Lung (tissue), 12 donors: Measurements from ENCODE around the gene TRIM3. TPM values are rescaled to one million over a fixed set of nuclear protein-coding genes. Genes with fewer than 3 reads are reported as not detected.

Experiments
- ATAC-seq: fragments of 200-7000 bp; cut with Tn5 transposase; one replicate; pipeline ENCODE4 v1.9.1; 2020; ENCODE audit warnings: moderate number of reproducible peaks; ENCODE audit not compliant: insufficient read depth, low FRiP score
- DNase-seq, 3 donors: peaks; one replicate each; pipeline ENCODE4 v3.0.0-alpha.2; 2013 to 2017
- H3K27ac ChIP-seq, 2 donors: one replicate each; pipeline ENCODE4 v1.5.1; 2013; ENCODE audit warnings: mild to moderate bottlenecking in 2 of 2, moderate library complexity in 2 of 2, control low read depth in 1 of 2, inconsistent platforms in 1 of 2, low read depth in 1 of 2, low read length in 1 of 2
- H3K27me3 ChIP-seq, 3 donors: one replicate each; pipeline ENCODE4 v1.5.1; 2013; ENCODE audit warnings: low read length in 2 of 3; ENCODE audit not compliant: control insufficient read depth in 3 of 3, insufficient read depth in 3 of 3
- H3K36me3 ChIP-seq, 4 donors: one replicate each; pipeline ENCODE4 v1.5.1; 2013; ENCODE audit warnings: low read length in 4 of 4, mild to moderate bottlenecking in 1 of 4, moderate library complexity in 1 of 4; ENCODE audit not compliant: control insufficient read depth in 4 of 4, insufficient read depth in 4 of 4
- H3K4me1 ChIP-seq, 5 donors: one replicate each; pipeline ENCODE4 v1.5.1; 2013; ENCODE audit warnings: low read length in 5 of 5, mild to moderate bottlenecking in 2 of 5, moderate library complexity in 1 of 5; ENCODE audit not compliant: control insufficient read depth in 5 of 5, insufficient read depth in 5 of 5
- H3K4me3 ChIP-seq: one replicate; pipeline ENCODE4 v1.5.1; 2013; ENCODE audit warnings: mild to moderate bottlenecking, control low read depth, moderate library complexity
- H3K9ac ChIP-seq, 2 donors: one replicate each; pipeline ENCODE4 v1.5.1; 2013; ENCODE audit warnings: low read length in 2 of 2, control low read depth in 1 of 2; ENCODE audit not compliant: insufficient read depth in 1 of 2
- H3K9me3 ChIP-seq, 4 donors: one replicate each; pipeline ENCODE4 v1.5.1; 2013; ENCODE audit warnings: low read length in 3 of 4, mild to moderate bottlenecking in 1 of 4, moderate library complexity in 1 of 4; ENCODE audit not compliant: control insufficient read depth in 4 of 4, insufficient read depth in 3 of 4
- WGBS, 2 donors: extraction: QIAGEN DNeasy Blood & Tissue Kit; methylation state at CpG; one replicate each; pipeline ENCODE4 v1.1.7; 2013; 5-methylcytosine and 5-hydroxymethylcytosine counted together
- polyA plus RNA-seq, 2 donors: library from polyadenylated mRNA; stranded (reverse); fragments of 200-250 nt; gene quantifications; one replicate each; pipeline ENCODE4 v1.2.1, GENCODE V29; 2013
- total RNA-seq, 2 donors: library from RNA; depleted of rRNA in 1 of 2; stranded (reverse); fragments of >200 nt in 1 of 2; gene quantifications; one replicate each; pipeline ENCODE4 v1.2.1, GENCODE V29; 2014 to 2021
- TF ChIP-seq, protein P1 (sequence below): IDR thresholded peaks from 2 replicates; pipeline ENCODE4 v1.5.1; 2012; ENCODE audit warnings: mild to moderate bottlenecking; ENCODE audit errors: control extremely low read depth, extremely low read depth
- donor health status: control.
- donor health status: control.
- donor health status: Bipolar disorder and iron deficiency.
- donor health status: healthy.
- donor health status: DM: yes; HTN: yes; CAD: no.

Gene TRIM3
- total and polyA plus RNA-seq, 4 donors, result 15.7 to 29.0 (median 22.4) TPM

DNA sequence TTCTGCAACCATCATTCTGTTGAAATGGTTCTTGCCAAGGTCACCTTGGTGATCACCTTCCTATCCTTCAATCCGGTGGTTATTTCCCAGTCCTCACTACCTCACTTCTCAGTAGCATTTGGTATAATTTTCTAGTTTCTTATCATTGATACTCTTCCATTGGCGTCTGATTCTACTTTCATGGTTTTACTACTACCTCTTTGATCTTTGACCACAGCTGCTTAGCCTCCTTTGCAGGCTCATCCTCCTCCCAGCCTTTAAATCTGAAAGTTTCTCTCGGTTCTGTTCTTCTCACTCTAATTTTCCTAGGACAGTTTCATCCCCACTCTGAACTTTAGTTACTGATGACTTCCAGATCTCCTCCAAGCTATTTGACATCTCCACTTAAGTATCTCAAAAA, 12.5 kb upstream of the TRIM3 start:
- TF ChIP-seq, protein P1, sequence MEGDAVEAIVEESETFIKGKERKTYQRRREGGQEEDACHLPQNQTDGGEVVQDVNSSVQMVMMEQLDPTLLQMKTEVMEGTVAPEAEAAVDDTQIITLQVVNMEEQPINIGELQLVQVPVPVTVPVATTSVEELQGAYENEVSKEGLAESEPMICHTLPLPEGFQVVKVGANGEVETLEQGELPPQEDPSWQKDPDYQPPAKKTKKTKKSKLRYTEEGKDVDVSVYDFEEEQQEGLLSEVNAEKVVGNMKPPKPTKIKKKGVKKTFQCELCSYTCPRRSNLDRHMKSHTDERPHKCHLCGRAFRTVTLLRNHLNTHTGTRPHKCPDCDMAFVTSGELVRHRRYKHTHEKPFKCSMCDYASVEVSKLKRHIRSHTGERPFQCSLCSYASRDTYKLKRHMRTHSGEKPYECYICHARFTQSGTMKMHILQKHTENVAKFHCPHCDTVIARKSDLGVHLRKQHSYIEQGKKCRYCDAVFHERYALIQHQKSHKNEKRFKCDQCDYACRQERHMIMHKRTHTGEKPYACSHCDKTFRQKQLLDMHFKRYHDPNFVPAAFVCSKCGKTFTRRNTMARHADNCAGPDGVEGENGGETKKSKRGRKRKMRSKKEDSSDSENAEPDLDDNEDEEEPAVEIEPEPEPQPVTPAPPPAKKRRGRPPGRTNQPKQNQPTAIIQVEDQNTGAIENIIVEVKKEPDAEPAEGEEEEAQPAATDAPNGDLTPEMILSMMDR, result no peak
- 90 to 91% methylated on average over 3 of the region's 3 CpGs for WGBS, 2 donors
- no peaks in the 10 kb centered on the region for H3K27me3 ChIP-seq
- ATAC-seq, result no peak
- DNase-seq, result no peak
- H3K9me3 ChIP-seq, result no peaks in the 10 kb centered on the region
- H3K36me3 ChIP-seq, result peaks cover 9 to 23% (median 18%) of the 10 kb centered on the region in 4 donors
- H3K27ac ChIP-seq, result no peak overlapping the region
- no peak overlapping the region for H3K4me3 ChIP-seq
- peaks cover 5 to 13% (median 8%) of the 10 kb centered on the region in 5 donors for H3K4me1 ChIP-seq
- no peak overlapping the region for H3K9ac ChIP-seq

DNA sequence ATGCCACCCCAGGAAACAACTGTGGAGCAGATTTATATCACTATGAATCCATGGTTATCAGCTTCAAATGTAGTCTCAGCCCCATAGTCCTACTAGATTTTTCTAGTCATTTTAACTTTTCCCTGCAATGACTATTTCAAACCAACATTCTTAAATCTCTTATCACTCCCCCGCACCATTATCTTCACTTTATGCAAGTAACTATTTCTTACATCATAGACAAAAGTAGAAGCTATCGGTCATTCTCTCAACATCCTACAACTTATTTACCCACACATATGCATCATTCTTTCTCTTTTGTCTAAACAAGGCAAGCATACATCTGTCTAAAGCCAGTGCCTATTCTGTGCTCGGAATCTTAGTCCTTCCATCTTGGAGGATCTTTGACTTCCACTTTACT, 11.9 kb upstream of the TRIM3 start:
- WGBS, 2 donors, result 96 to 98% methylated on average over 3 of the region's 3 CpGs
- no peaks in the 10 kb centered on the region for H3K9me3 ChIP-seq
- DNase-seq (no peak), ATAC-seq (no peak)
- TF ChIP-seq, protein P1, result no peak
- H3K9ac ChIP-seq, result no peak overlapping the region
- H3K27me3 ChIP-seq, result no peaks in the 10 kb centered on the region
- H3K4me1 ChIP-seq, result peaks cover 5 to 15% (median 10%) of the 10 kb centered on the region in 5 donors
- no peak overlapping the region for H3K27ac ChIP-seq
- H3K4me3 ChIP-seq, result no peak overlapping the region
- H3K36me3 ChIP-seq, result peaks cover 9 to 23% (median 18%) of the 10 kb centered on the region in 4 donors

DNA sequence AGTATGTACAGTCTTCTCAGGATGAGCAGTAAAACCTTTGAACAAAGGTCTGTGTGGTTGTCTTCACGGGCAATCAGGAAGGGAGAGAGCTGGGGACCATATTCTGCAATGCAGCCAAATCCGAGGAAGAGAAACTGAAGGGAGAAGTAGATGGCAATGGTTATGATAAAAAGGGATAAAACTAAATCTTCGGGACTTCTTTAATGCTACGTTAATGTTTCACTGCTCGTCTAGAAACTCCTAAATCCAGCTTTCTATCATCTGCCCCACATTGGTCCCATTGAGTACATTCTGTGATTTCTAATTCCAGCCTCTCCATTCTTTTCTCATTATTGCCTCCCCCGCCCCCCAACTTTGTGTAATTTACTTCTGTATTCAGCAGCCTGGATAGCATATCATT, 9.3 kb upstream of the TRIM3 start:
- Histone ChIP-seq H3K36me3 (peaks cover 19 to 27% (median 21%) of the 10 kb centered on the region in 4 donors), H3K27ac (no peak overlapping the region), H3K27me3 (no peaks in the 10 kb centered on the region), H3K4me3 (no peak overlapping the region), H3K4me1 (peaks cover 9 to 23% (median 15%) of the 10 kb centered on the region in 5 donors), H3K9ac (no peak overlapping the region), H3K9me3 (no peaks in the 10 kb centered on the region)
- ATAC-seq, result no peak
- no peak for DNase-seq
- TF ChIP-seq, protein P1, result no peak
- 92 to 94% methylated on average over 6 of the region's 6 CpGs for WGBS, 2 donors

DNA sequence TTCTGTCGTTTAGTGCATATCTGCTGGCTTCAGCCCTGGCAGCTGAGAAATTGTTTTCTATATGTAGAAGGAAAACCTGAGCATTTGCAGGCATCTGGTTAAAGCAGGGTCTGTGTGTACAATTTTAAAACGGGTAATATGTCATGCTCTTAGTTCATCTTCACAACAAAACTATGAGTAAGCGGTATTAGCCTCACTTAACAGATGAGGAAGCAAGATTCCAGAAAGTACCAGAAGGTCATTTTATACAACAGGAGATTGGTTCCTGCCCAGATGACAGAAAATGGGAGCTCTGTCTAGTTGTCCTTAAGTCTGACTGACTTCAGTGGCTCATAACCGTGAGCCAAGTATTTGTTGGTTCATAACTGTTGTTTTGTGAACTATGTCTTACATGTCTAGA, 8.7 kb upstream of the TRIM3 start:
- H3K9me3 ChIP-seq, result no peaks in the 10 kb centered on the region
- peak overlapping the region; percentile 94 to 95 for H3K9ac ChIP-seq
- ATAC-seq (no peak), DNase-seq (no peak)
- no peaks in the 10 kb centered on the region for H3K27me3 ChIP-seq
- peaks cover 19 to 31% (median 23%) of the 10 kb centered on the region in 4 donors for H3K36me3 ChIP-seq
- H3K27ac ChIP-seq, result peak overlapping the region in 1 of 2 donors; percentile 96
- 79 to 88% methylated on average over 4 of the region's 4 CpGs for WGBS, 2 donors
- no peak overlapping the region for H3K4me3 ChIP-seq
- TF ChIP-seq, protein P1, result no peak
- peaks cover 9 to 23% (median 15%) of the 10 kb centered on the region in 5 donors for H3K4me1 ChIP-seq
